Fibroblast of lung (primary cell): Measurements from ENCODE around the gene GDA.

ENCODE experiments used
- CTCF ChIP-seq, 2 donors: IDR thresholded peaks in 1 of 2; conservative IDR thresholded peaks in 1 of 2; 1 replicate in 1 of 2; 2 replicates in 1 of 2; pipeline ENCODE4 v1.5.1; 2011 to 2012; ENCODE audit warnings: low read length in 2 of 2, control low read depth in 1 of 2, inconsistent platforms in 1 of 2, low read depth in 1 of 2, mild to moderate bottlenecking in 1 of 2
- EZH2 ChIP-seq: IDR thresholded peaks from 2 replicates; pipeline ENCODE4 v1.5.1; 2012; ENCODE audit warnings: low read length, control low read depth, mild to moderate bottlenecking; ENCODE audit errors: missing control alignments

GRCh38 chr9:72132052-72132451 lies 17.2 kb upstream of the GDA start:
- TF ChIP-seq EZH2 (no peak), CTCF (conservative IDR thresholded peaks at IDR 0.05 in 1 of 2, IDR thresholded peaks at IDR 0.05 in 1 of 2; ENCODE audit: low read depth in 1 of 2, low read length in 2 of 2) (no peak)
